SW480 (cell line): ENCODE results near the gene SGSH.

Source experiments
- DNase-seq: peaks from one replicate; pipeline ENCODE4 v3.0.0-alpha.2; 2016; ENCODE audit warnings: low spot score

SGSH gene

GRCh38 chr17:80227156-80227555 is 7.0 kb upstream of the SGSH start:
- no peak for DNase-seq

DNA sequence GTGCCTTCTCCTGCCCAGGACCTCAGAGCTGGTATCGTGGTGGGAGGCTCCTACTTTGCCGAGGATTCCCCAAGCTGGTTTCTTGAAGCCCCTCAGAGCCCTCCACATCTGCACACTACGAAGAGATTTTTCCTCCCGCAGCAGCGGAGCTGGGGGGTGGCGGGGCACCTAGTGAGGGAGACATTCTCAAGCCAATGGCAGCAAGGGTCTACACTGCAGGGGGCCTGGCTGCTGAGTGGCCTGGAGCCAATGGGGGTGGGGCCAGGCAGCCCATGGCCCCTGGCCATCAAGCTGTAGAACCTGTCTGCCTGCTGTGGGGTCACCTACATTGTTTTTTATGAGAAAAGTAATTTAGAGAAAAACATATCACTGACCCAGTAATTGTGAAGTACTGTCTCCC is 5.1 kb upstream of the SGSH start:
- DNase-seq = no peak

DNA sequence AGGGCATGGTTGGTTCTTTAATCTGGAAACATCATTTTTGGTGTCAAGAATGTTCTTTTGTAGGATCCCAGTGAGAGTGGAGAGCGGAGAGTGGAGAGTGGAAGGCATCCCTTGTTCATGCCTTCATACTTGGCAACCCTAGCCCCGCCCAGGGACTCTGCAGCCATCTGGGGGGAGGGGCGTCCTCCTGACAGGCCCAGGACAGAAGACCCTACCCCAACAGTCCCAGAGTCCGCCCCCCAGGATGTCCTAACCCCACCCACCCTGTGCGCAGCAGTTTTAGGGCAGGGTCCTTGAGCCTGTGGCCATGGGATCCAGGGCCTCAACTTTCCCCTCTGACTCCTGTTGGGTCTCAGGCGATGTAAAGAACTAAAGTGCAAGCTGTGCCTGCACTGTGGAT is 4.5 kb upstream of the SGSH start:
- no peak for DNase-seq

GRCh38 chr17:80223838-80224497 is 3.8 kb upstream of the SGSH start:
- no peak for DNase-seq

- no peak for DNase-seq
These were observed 3.1 kb upstream of the SGSH start for GRCh38 chr17:80223142-80223815.

GRCh38 chr17:80222376-80223141 is 2.4 kb upstream of the SGSH start:
- no peak for DNase-seq

- no peak for DNase-seq
These were observed 1.4 kb upstream of the SGSH start for GRCh38 chr17:80221351-80222105.

DNA sequence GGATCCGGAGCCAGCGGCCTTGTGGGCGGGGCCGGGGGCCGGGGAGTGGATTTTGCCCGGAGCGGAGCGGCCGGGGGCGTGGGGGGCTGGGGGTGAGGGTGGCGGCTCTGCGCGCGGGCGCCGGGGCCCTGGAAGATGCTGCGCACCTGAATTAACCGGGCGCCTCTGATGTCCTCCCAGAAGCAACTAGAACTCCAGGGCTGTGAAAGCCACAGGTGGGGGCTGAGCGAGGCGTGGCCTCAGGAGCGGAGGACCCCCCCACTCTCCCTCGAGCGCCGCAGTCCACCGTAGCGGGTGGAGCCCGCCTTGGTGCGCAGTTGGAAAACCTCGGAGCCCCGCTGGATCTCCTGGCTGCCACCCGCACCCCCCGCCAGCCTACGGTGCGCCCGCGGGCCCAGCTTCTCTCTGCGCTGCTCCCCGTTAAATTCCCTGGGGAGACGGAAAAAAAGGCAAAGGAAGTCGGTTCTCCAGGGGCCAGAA is 643 bp upstream of the SGSH start:
- no peak for DNase-seq

- no peak for DNase-seq
These were observed 425 bp downstream of the SGSH start for GRCh38 chr17:80219763-80220053.

DNA sequence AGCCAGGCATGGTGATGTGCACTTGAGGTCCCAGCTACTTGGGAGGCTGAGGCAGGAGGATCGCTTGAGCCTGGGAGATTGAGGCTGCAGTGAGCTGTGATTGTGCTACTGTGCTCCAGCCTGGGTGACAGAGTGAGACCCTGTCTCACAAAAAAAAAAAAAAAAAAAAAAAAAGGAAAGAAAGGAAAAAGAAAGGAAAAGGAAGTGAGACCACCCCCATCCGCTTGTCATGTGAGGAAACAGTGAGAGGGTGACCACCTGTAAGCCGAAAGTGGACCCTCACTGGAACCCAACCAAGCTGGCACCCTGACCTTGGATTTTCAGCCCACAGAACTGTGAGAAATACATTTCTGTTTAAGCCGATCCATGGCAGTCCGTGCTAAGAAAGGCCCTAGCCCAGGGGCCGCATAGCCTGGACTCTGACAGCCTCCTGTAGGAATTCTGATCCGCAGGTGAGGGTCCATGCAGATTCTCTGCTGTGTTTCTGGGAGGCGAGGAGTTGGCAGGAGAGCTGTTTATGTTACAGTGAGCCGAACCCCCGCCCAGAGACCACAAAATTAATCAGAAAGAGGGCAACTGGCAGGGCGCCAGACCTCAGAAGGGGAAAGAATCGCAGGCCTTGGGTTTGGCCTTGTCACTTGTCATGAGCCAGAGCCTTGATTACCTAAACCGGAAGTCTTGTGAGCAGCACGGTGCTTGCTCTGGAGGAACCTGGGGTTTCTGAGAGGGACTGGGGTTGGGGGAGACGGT is 945 bp downstream of the SGSH start:
- peak; percentile 78 for DNase-seq

- no peak for DNase-seq
These were observed 1.7 kb downstream of the SGSH start for GRCh38 chr17:80218391-80218790.

GRCh38 chr17:80217703-80218362 is 2.3 kb downstream of the SGSH start:
- DNase-seq = peak; percentile 49

DNA sequence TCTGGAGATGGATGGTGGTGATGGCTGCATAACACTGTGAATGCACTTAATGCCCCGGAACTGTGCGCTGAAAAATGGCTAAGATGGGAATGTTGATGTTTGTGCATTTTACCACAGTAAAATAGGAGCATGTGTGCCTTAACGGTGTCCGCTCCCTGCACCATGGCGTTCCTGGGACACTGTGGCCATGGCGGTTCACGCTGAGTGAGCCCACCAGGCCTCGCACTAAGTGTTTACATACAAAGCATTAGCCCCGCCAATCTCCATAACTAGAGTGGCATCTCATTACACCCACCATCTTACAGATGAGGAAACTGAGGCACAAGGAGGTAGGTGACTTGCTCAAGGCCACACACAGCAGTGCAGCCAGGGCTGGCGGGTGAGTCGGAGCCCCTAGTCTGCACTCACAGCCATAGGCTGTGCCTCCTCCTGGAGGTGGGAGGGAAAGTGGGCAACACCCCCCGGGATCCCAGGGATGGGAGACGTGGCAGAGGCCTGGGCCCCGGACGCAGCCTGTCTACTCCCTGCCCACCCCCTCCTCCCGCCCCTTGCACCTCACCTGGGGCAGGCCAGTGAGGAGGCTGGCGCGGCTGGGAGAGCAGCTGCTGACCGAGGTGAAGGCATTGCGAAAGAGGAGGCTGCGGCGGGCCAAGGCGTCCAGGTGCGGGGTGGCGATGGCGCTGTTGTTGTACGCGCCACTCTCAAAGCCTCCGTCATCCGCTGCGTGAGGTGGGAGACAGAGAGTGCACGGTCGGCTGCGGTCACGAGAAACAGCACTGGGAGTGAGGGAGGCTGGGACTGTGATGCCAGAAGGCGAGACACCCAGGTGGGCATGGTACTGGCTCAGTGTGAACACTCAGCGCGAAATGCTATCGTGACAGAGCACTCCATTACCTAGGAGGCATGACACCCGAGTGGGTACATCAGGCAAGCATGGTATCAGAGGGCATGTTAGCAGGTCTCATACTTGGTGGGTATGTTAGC is 3.4 kb downstream of the SGSH start:
- DNase-seq = no peak

DNA sequence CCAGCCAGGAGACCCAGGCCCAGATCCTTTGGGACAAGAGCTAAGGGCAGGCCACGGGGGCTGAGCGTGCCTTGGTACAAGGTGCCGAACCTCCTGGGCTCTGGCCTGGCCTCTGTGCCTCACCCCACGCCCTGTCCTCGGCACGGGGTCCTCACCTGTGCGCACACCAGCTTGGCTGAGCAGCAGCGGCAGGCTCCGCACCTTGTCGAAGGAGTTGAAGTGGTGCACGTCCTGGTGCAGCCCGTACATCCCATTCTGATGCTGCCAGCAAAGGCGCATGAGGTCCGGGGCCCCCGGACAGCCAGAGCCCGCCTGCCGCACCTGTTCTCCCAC is 5.3 kb downstream of the SGSH start:
- no peak for DNase-seq

DNA sequence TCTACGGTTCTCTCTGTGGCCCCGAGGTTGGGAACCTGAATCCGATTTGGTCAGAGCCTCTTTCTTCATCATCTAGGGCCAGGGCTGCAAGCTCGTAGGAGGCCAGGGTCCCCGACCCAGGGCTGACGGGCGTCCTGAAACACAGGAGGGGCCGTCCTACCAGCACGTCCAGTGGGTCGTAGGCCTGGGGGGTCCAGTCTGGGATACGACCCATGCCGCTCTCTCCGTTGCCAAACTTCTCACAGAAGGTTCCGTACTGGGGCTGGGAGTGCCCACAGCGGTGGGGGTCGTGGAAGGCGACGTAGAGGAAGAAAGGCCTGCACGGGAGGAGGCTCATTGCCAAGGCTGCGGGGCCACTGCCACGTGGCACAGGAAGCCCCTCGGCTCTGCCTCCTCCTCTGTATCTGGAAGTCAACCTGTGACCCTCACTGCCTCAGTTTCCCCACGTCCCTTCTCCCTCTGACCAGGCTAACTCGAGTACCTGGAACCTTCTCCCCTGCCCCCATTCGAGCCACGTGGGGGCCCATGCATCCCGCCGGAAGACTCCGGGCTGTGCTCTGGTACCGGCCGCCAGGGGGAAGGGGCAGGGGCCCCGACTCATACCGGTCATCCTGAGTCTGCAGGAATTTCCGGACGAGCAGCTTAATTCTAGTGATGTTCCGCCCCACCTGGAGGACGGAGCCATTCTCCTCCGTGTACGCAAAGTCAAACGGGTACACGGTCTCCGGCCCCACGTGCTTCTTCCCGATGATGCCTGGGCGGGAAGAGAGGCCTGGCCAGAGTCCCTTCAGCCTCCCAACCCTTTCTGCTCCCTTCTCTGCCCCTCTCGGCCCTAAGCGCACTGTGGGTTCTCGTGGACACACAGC is 5.9 kb downstream of the SGSH start:
- DNase-seq = no peak

- DNase-seq = no peak
These were observed 6.5 kb downstream of the SGSH start for GRCh38 chr17:80213643-80213975.

- DNase-seq = no peak
These were observed 7.0 kb downstream of the SGSH start for GRCh38 chr17:80212962-80213642.

- DNase-seq = no peak
These were observed 7.6 kb downstream of the SGSH start for GRCh38 chr17:80212511-80212910.

DNA sequence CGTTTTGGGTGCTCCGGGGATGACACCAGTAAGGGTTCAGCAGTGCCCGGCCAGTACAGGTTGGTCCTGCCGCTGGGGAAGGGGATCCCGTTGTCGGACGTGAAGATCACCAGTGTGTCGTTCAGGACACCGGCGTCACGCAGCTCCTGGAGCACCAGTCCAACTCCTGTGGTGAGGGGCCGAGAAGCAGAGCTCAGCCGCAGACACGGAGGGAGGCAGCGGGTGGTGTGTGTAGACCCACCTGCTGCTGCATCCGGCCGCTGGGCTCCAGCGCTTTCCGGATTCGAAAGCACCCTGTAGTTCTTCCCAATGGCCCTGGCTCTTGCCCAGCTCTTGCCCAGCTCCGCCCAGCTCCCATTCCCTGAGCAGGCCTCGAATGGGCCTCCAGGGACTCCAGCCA is 8.0 kb downstream of the SGSH start:
- no peak for DNase-seq
